GM12872 (cell line): ENCODE measurements around the gene FXYD2.

Experiments
- CTCF ChIP-seq: IDR thresholded peaks from 3 replicates; pipeline ENCODE4 v1.5.1; 2011; ENCODE audit warnings: low read depth, mild to moderate bottlenecking, low read length, moderate library complexity; ENCODE audit not compliant: insufficient read depth

Gene FXYD2

GRCh38 chr11:117816151-117816741 lies 8.3 kb downstream of the FXYD2 start:
- no peak for TF ChIP-seq CTCF

GRCh38 chr11:117815262-117815803 lies 9.2 kb downstream of the FXYD2 start:
- no peak for TF ChIP-seq CTCF

GRCh38 chr11:117814766-117815261 lies 9.7 kb downstream of the FXYD2 start:
- TF ChIP-seq CTCF, result no peak

- TF ChIP-seq CTCF, result no peak
Observed at GRCh38 chr11:117814204-117814765, 10.3 kb downstream of the FXYD2 start.

GRCh38 chr11:117809236-117810055 lies 15.1 kb downstream of the FXYD2 start:
- TF ChIP-seq CTCF, result peak; percentile 46; the same call in 2 of the 3 replicates

- no peak for TF ChIP-seq CTCF
Observed at GRCh38 chr11:117808784-117809183, 15.8 kb downstream of the FXYD2 start.
